ENCODE results near the gene DNAJC5G.
"Not testable (repeated sequence)": the region's sequence is repeated elsewhere in the genome, so short reads cannot be mapped to it uniquely, and the experiment has no call there.

DNAJC5G gene

GRCh38 chr2:27281855-27282559 is 6.8 kb downstream of the DNAJC5G start, which contains the start of gene TRIM54:
TRIM54 (plus strand) TSS chr2:27282429; CDS start chr2:27282732, 303 bp downstream.
- no peak for DNase-seq

- DNase-seq: no peak
These were observed 7.7 kb downstream of the DNAJC5G start for GRCh38 chr2:27282892-27283291.

- no peak for DNase-seq
These were observed 9.8 kb downstream of the DNAJC5G start for GRCh38 chr2:27284996-27285395.

GRCh38 chr2:27285481-27285880 is 10.2 kb downstream of the DNAJC5G start:
- no peak for DNase-seq

GRCh38 chr2:27288610-27289009 is 13.4 kb downstream of the DNAJC5G start:
- DNase-seq: no peak

GRCh38 chr2:27290549-27290948 is 15.3 kb downstream of the DNAJC5G start:
- no peak for DNase-seq

- no peak for DNase-seq
These were observed 16.6 kb downstream of the DNAJC5G start for GRCh38 chr2:27291865-27292264.

GRCh38 chr2:27294928-27295327 is 19.7 kb downstream of the DNAJC5G start:
- DNase-seq: no peak

- no peak for DNase-seq
These were observed 21.2 kb downstream of the DNAJC5G start for GRCh38 chr2:27296481-27296880.

GRCh38 chr2:27297195-27297594 is 22.0 kb downstream of the DNAJC5G start:
- DNase-seq: no peak

- no peak for DNase-seq
These were observed 23.3 kb downstream of the DNAJC5G start for GRCh38 chr2:27298391-27299080.

- DNase-seq: not testable (repeated sequence)
These were observed 25.4 kb downstream of the DNAJC5G start for GRCh38 chr2:27300606-27301005.

- DNase-seq: peak; percentile 87
These were observed 28.1 kb downstream of the DNAJC5G start for GRCh38 chr2:27303093-27304025.

GRCh38 chr2:27304488-27305240 is 29.4 kb downstream of the DNAJC5G start:
- no peak for DNase-seq

- no peak for DNase-seq
These were observed 30.3 kb downstream of the DNAJC5G start for GRCh38 chr2:27305516-27305915.

- DNase-seq: no peak
These were observed 30.9 kb downstream of the DNAJC5G start for GRCh38 chr2:27306136-27306535.

GRCh38 chr2:27306573-27307286 is 31.5 kb downstream of the DNAJC5G start:
- DNase-seq: peak; percentile 20

GRCh38 chr2:27307287-27307544 is 32.0 kb downstream of the DNAJC5G start:
- DNase-seq: no peak

- DNase-seq: no peak
These were observed 32.5 kb downstream of the DNAJC5G start for GRCh38 chr2:27307545-27308358.

GRCh38 chr2:27308359-27308881 is 33.2 kb downstream of the DNAJC5G start, which contains the start of gene UCN:
UCN (minus strand) TSS chr2:27308445; CDS start chr2:27307895, 550 bp downstream.
- DNase-seq: no peak

- DNase-seq: no peak
These were observed 34.4 kb downstream of the DNAJC5G start for GRCh38 chr2:27309651-27310050.
